Measurements from ENCODE around the gene ETV6. TPM values are rescaled to one million over a fixed set of nuclear protein-coding genes. Genes with fewer than 3 reads are reported as not detected.

The ETV6 gene
- total and polyA plus RNA-seq, 2 of the 8 experiments (the other 6 are each of a cell fraction or from before 2014, with no cell fraction given), result 5.5 to 23.9 TPM

- H3K79me1 ChIP-seq (ENCODE audit: low read depth, low read length), result no peaks in the 10 kb centered on the region
- H2AFZ ChIP-seq (ENCODE audit: low read length), result no peak overlapping the region
- H4K20me1 ChIP-seq (replicated peaks in 1 of 2; ENCODE audit: control insufficient read depth in 1 of 2, insufficient read depth in 2 of 2, low read length in 2 of 2), result no peaks in the 10 kb centered on the region
- no peak overlapping the region for H2BK5ac ChIP-seq (ENCODE audit: low read depth, low read length)
- no peak overlapping the region for H3K4ac ChIP-seq (replicated peaks; ENCODE audit: insufficient read length, low read depth, low read length)
- H3K23me2 ChIP-seq (ENCODE audit: low read depth, low read length), result no peaks in the 10 kb centered on the region
- H2BK120ac ChIP-seq (replicated peaks; ENCODE audit: low read depth, low read length), result no peak overlapping the region
- no peak overlapping the region for H4K5ac ChIP-seq (ENCODE audit: insufficient read length, low read depth, low read length)
- no peak overlapping the region for H2BK15ac ChIP-seq (ENCODE audit: low read length)
- no peak for DNase-seq (ENCODE audit: low read depth in 1 of 2, low spot score in 2 of 2)
- H3K79me2 ChIP-seq (ENCODE audit: control insufficient read depth in 1 of 2, insufficient read depth in 2 of 2, low read length in 2 of 2), result no peaks in the 10 kb centered on the region
- no peak overlapping the region for H3K4me2 ChIP-seq (ENCODE audit: insufficient read depth in 1 of 2, low read depth in 2 of 2, low read length in 2 of 2)
- H3K36me3 ChIP-seq (ENCODE audit: control insufficient read depth in 2 of 4, insufficient read depth in 4 of 4, low read length in 3 of 4), result no peaks in the 10 kb centered on the region
- no peak overlapping the region for H3K18ac ChIP-seq (ENCODE audit: extremely low read depth, low read length)
- H3K23ac ChIP-seq (ENCODE audit: insufficient read length), result no peak overlapping the region
- no peak overlapping the region for H4K8ac ChIP-seq (ENCODE audit: extremely low read depth, insufficient read depth, low read length)
- no peak overlapping the region for H3K9ac ChIP-seq (replicated peaks in 1 of 4; ENCODE audit: extremely low read depth in 1 of 4, low read depth in 3 of 4, low read length in 3 of 4)
- H3K27ac ChIP-seq (ENCODE audit: low read depth, low read length), result no peak overlapping the region
- WGBS, 2 experiments (ENCODE audit: extremely low coverage in 1 of 2, insufficient coverage in 1 of 2, insufficient read length in 1 of 2, insufficient replicate concordance in 2 of 2, low coverage in 1 of 2, low lambda C conversion rate in 2 of 2, missing lambda C conversion rate in 1 of 2), result 89% methylated on average over 4 of the region's 4 CpGs; no CpG with 5 or more reads in 1 of the 2 experiments
- ChIA-PET CTCF (ENCODE audit: partially characterized antibody) (interaction anchor here (0.6 to 2.7 kb wide), 6 partner anchors 11 to 60 kb away, joined by 3 to 13 read pairs (median 4); no protein-coding TSS in a partner anchor), POLR2A (ENCODE audit: partially characterized antibody) (interaction anchor here (1.2 to 2.4 kb wide), 3 partner anchors 10 to 186 kb away, joined by 3 to 7 read pairs (median 3); no protein-coding TSS in a partner anchor)
- no peak overlapping the region for H3K4me3 ChIP-seq (ENCODE audit: extremely low read depth in 1 of 4, insufficient read depth in 2 of 4, low read depth in 3 of 4, low read length in 4 of 4)
- peaks cover 0 to 9% (median 5%) of the 10 kb centered on the region in 4 experiments; a peak in 4 of 7 replicates for H3K4me1 ChIP-seq (replicated peaks in 1 of 4; ENCODE audit: control insufficient read depth in 3 of 4, insufficient read depth in 4 of 4, low read length in 3 of 4)
- no peak overlapping the region for H2AK5ac ChIP-seq (ENCODE audit: low read depth, low read length)
- H2BK12ac ChIP-seq (ENCODE audit: low read depth, low read length), result no peak overlapping the region
- H3K56ac ChIP-seq (replicated peaks; ENCODE audit: insufficient read length, low read depth, low read length), result no peak overlapping the region
- H3K27me3 ChIP-seq (replicated peaks in 1 of 4; ENCODE audit: control insufficient read depth in 3 of 4, extremely low read depth in 1 of 4, insufficient read depth in 3 of 4, low read length in 3 of 4), result no peaks in the 10 kb centered on the region
- H3K14ac ChIP-seq (ENCODE audit: insufficient read length), result no peak overlapping the region
- H2BK20ac ChIP-seq (ENCODE audit: low read length), result no peak overlapping the region
- no peak overlapping the region for H4K91ac ChIP-seq (replicated peaks; ENCODE audit: insufficient read length, low read length)
- no peaks in the 10 kb centered on the region for H3K9me3 ChIP-seq (ENCODE audit: insufficient read depth in 2 of 2, low read depth in 1 of 2, low read length in 1 of 2)
- FAIRE-seq, result no peak
- TF ChIP-seq SIRT6 (IDR thresholded peaks at IDR 0.05; ENCODE audit: low read length), result no peak
- TF ChIP-seq CBX5 (IDR thresholded peaks at IDR 0.05; ENCODE audit: low read depth, low read length), result no peak
- TF ChIP-seq CHD1 (IDR thresholded peaks at IDR 0.05; ENCODE audit: low read depth, low read length), result no peak
- no peak for TF ChIP-seq BRCA1 (IDR thresholded peaks at IDR 0.05; ENCODE audit: low read depth, low read length)
- no peak for TF ChIP-seq EP300 (IDR thresholded peaks at IDR 0.05; ENCODE audit: borderline replicate concordance in 1 of 2, low read depth in 2 of 2, low read length in 2 of 2)
- TF ChIP-seq HDAC2 (IDR thresholded peaks at IDR 0.05; ENCODE audit: borderline replicate concordance in 1 of 2, low read depth in 2 of 2, low read length in 2 of 2), result no peak
- no peak for TF ChIP-seq GABPA (IDR thresholded peaks at IDR 0.05; ENCODE audit: borderline replicate concordance, insufficient read depth, low read length)
- no peak for TF ChIP-seq SP4 (IDR thresholded peaks at IDR 0.05; ENCODE audit: low read length)
- TF ChIP-seq, protein P1, sequence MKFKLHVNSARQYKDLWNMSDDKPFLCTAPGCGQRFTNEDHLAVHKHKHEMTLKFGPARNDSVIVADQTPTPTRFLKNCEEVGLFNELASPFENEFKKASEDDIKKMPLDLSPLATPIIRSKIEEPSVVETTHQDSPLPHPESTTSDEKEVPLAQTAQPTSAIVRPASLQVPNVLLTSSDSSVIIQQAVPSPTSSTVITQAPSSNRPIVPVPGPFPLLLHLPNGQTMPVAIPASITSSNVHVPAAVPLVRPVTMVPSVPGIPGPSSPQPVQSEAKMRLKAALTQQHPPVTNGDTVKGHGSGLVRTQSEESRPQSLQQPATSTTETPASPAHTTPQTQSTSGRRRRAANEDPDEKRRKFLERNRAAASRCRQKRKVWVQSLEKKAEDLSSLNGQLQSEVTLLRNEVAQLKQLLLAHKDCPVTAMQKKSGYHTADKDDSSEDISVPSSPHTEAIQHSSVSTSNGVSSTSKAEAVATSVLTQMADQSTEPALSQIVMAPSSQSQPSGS (IDR thresholded peaks at IDR 0.05; ENCODE audit: low read length), result no peak
- TF ChIP-seq RXRA (IDR thresholded peaks at IDR 0.05; ENCODE audit: insufficient read depth, low read depth, low read length), result no peak
Observed at GRCh38 chr12:11794751-11795150, 145.3 kb downstream of the ETV6 start.

All from H1 (cell line).